HG02885 (cell line): ENCODE data around the gene MAML2.

Experiments used
- ATAC-seq: cut with Tn5 transposase; IDR thresholded peaks from one replicate; pipeline ENCODE4 v1.9.1; 2021; ENCODE audit warnings: mild to moderate bottlenecking; ENCODE audit not compliant: unreplicated experiment, poor library complexity

The MAML2 gene

DNA sequence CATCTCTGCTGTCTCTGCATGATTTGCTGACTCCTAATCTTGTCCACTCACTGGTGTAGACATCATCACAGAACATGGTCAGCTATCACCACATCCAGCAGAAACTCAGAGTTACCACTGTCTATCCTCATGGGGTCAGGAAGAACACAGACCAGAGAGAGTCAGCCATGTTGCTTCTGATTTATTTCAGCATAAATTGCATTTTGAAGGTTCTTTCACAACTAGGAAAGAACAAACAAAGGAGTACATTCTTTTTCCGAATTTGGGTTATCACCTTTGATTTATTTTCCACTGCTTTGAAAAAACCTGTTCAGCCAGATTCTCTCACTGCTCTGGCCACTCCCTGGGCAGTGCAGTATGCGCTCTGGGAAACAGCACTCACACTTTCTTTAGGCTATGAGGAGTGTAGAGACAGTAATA, 247.1 kb downstream of the MAML2 start:
- ATAC-seq = no peak

DNA sequence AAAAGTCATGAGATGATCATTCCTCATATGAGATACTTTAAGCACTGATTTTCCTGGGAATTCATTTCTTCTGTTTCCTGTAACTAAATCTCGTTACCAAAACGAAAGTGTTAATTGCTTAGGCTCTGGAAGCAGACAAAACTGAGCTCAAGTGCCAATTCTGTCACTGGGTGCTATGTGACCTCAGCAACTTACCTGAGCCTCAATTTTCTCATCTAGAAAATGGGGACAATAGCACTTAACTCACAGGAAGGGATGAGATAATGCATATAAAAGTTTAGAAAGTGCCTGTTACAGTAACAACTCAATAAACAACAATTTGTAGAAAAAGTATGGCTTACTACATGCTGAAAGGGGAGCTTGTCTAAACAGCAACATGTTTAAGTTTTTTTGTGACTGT, 248.8 kb downstream of the MAML2 start:
- no peak for ATAC-seq

DNA sequence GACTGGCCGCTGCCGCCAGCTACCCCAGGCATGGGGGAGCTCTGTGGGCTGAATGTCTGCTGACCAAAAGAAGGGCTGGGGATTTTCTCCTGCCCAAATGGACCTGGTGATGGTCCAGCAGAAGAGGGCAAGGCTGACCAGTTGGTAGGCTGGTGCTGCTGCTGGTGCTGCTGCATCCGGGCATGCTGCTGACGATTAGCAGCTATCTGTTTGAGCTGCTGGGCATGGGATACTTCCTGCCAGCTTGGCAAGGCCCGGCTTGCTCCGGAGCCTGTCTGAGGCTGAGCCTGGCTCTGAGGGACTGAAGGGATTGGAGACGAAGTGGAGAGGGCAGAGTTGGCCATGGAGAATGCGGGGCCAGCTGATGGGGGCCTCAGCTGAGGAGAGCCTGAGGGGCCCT, 250.5 kb downstream of the MAML2 start:
- ATAC-seq = no peak

DNA sequence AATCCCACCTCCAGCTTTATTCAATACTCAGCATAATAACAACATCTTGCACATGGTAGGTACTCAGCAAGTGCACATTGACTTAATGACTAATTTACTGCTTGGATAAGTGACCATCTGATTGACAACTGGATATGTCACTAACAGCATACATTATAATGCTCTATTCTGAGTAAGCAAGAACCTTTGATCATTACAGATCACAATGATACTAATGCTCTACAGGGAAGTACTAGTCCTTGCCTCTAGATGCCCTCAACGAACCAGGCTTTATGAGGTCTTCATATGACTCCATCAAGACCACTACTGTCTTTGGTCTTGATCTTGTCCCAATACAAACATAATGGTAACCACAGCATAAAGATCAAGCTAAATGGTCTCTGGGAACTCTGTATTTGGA, 251.5 kb downstream of the MAML2 start:
- ATAC-seq = peak; percentile 83

DNA sequence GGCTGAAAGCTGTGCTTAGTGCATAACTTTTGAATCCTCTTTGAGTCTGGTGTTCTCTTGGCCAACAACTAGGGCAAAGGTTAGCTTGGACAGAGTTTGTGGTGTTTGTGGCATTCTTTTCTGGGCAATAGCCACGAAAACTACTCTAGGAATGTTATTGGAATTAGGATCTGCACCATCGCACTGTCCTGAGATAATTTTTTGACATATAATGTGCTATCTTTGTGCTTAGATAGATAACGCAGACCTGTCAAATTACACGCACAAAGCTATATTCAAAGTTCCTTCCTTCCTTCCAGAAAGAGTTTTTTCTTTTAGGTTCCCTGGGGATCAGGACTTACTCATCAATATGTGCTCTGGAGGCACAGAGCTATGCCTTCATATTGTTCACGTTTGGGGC, 252.3 kb downstream of the MAML2 start:
- ATAC-seq = no peak

DNA sequence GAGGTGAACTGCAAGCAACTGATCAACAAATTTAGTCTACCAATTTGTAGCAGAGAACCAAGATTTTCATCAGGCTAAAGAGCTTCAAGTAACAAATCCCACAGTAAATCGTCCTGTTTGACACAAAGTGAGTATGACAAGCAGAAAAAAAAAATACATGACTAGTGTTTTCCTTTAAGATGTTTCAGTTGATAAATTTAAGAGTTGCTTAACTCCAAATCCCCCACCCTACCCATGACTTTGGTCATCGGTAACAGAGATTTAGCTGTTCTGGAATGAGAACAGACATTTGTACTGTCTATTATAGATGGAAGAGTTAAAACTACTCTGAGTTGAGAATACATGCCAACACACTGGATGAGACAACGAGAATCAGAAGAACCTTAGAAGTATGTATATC, 254.1 kb downstream of the MAML2 start:
- no peak for ATAC-seq

DNA sequence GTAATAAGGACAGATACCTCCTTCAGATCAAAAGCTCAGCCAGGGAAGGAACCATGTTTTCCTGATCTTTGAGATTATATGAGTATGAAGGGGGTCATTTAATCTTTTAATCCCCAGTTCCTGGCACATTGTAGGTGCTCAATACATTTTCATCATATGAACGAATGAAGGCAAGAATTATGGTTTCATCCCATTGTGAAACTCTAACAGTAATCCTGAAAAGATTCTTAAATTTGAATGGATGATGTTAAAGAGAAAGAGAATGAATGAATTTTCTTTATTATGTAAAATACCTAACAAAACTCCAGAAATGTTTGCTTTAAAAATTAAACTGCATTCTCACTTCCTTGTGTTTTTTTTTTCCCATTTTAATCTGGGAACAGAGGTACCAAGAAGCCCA, 256.9 kb downstream of the MAML2 start:
- no peak for ATAC-seq

DNA sequence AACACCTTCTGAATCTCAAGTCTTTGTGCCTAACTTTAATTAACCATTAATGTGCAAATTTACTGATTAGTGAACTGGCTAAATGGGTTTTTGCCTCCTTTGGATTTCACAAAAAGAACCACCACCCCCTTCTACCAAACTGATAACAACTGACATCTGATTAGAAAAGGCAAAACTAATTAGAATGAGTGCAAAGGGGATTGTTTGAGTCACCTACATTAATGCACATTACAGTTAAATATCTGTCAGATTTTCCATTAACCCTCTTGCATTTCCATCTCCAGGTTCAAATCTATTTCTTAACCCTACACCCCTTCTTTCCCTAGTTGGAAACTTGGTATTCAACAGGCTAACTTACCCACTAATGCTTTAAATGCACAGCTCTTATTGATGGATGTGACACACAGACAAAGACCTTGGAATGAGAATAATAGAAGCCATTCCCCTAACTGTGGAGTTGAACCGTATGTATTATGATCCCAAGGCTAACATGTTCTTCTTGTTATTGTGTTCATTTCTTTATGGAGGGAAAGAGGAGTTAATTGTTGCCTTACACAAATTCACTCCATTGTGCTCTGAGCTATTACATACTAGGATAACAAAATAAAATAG, 257.6 kb downstream of the MAML2 start:
- ATAC-seq = no peak

DNA sequence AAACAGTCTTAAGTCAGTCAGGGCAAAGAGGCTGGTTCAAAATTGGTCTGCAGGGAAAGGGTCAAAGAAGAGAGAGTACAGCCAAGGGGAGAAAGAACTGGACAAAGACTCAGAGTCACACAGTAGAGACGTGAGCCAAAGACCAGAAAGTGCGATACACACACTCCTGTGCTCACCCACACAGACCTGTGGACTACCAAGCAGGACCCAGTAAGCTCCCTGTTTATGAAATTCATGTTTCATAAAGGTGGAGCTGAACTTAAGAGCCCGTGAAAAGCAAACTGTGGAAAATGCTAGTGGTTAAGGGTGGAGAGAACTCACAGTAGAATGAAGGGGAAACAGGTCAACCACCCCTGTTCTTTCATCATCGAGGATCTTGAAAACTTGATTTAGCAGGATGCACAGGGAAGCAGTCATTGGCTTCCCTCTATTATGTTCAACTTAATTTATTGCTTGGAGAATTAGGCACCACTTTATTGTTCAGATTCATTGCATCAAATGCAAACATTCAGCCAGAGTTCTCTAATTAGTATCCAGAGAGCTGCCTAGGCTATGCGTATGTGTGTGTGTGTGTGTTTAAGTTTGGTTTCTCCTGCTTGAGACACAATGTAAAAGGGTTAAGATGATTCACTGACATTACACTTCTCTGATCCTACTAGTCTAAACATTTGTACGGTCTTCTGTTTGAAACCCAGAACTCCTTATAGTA, 258.2 kb downstream of the MAML2 start:
- ATAC-seq = no peak

DNA sequence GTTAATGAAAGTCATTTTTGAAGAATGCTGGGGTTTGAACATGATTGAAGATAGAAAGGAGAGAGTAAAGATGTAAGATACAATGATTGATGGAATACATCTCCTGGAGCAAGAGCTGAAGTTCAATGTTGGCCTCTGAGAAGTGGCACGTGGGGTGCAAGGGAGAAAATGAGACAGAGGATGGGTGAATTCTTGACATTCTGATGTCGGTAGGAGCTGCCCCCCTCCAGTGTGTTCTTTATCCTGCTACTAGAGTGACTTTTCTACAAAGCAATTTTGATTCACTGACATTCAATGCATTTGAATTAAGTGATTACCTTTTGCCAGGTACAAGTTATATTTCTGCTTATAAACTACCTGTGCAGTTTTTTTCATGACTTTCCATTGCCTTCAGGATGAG, 260.1 kb downstream of the MAML2 start:
- ATAC-seq = no peak

DNA sequence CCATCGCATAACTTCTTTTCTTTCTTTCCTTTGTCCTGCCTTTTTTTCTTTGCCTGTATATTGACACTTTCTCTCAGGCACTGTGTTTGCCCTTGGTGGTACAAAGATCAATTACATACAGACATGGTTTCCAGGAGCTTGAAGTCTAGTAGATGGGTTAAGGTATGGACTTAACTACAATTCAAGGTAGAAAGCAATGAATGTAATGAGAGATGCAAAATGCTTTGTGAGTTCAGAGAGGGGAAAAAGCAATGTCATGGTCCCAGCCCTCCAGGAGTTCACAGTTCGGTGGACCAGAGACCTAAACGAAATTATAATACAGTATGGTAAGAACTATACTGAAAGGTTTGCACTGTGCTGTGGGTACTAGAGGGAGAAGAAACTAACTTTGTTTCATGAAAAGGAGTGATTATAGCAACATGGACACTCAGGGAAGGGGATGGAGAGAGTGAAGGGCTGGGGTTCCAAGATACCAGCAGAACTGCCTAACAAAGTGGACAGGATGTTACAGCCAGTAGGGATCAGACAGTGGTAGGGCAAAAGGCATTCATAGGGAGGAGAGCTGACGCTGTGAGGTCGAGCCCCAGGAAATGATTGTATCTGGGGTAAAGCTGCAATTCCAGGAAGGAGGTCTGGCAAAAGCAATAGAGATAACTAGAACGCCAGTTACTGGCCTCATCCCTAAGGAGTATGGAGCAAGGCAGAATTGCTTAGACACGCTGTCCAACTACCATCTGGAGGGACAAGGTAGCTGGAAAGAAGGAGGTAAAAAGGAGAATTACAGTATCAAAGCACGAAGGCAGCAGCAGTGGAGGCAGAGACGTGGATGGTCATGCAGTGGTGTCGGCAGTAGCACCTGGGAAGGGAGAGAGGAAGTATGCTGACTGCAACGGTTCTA, 260.7 kb downstream of the MAML2 start:
- no peak for ATAC-seq

DNA sequence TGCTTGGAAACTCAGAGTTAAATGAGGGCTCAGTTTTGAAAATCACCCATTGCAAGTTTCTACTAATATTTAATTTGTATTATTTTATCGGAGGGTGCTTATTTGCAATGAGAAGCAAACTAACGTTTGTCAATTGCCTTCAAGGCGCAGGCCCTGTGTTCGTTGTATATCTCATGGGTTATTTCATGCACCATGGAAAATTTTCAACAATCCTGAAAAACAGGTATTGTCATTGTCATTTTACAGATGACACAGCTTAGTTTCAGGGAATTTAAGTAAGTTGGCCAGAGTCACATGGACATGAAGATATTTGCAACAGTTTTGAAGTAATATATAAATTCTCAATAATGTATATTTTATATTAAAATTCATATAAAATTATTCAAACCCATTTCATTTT, 261.4 kb downstream of the MAML2 start:
- ATAC-seq = no peak

DNA sequence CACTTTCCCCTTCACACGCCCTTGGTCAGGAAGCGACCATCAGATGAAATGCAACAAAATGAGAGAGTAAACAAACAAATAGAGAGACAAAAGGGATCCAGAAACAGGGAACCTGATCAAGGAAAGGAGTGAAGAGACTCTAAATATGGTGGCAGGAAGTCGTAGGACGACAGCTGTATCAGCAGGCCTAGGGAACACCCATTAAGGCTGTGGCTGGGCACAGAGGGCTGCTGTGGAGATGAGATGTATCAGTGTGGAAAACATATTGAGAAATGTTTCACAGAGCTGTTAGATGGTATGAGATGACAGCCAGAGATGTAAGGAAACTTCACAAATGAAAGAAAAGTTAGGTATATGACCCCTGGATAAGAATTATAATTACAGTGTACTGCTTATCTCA, 263.3 kb downstream of the MAML2 start:
- ATAC-seq = no peak

DNA sequence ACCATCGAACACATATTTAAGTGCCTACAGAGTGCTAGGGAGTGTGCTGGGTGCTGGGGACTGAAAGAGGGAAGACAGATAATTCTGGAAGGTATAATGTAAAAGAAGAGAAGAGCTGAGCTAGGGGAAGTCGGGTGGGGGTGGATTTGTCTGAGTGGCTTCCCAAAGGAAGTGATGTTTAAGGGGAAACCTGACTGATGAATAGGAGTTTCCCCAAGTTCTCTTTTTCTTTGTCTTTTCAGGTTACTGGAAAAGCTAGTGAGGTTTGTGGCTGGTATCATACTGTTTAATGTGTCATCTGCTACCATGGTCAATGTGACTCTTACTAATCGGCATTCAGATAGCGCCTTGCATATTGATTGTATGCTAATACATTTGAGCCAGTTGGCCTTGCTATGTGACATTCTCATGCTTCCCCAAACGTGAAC, 267.4 kb downstream of the MAML2 start:
- peak; percentile 83 for ATAC-seq

DNA sequence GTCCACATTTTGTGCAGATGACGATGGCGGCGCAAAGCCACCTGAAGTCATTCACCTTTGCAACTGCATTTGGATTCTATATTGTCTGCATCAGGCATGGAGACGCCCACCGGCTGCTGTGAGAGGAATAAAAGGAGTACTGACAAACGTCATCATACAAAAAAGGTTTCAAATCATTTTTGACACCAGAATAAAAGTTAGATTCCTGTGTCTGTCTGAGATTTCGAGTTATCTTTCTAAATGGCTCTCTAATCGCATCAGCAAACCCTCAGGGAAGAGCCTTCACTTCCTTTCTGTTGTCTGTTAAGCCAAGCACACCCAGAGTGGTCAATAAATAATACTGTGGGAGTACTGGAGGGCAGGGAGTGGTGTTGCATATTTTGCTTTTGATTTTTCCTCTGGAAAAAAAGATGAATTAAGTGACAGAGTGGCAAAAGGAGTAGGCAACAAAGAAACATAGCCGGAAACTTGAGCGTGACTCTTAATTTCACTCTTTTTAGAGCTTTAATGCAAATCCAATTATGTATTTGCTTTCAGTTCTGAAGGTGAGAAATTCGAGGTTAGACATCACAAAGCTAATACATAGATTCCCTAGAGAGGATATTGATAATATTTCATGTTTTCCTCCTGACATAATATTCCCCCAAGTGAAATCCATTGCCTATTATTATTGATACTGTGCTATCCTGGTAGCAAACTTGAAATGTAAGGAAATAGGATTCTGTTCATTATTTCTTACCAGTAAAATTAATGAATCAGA, 268.3 kb downstream of the MAML2 start:
- ATAC-seq = no peak

DNA sequence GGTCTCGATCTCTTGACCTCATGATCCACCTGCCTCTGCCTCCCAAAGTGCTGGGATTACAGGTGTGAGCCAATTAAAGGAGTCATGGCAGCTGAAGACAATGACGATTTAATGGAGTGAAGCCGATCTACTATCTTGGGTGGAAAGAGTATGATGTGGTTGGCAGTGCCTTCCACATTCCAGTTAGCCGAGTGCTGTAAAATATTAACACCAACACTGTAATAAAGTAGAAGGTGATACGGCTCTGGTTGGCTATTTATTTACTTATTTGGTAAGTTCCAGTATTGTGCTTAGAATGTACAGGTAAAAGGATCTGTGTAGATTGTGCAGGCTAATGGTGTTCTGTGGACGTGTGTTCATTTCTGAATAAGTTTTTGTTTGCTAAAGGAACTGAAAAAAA, 269.5 kb downstream of the MAML2 start:
- ATAC-seq = no peak

DNA sequence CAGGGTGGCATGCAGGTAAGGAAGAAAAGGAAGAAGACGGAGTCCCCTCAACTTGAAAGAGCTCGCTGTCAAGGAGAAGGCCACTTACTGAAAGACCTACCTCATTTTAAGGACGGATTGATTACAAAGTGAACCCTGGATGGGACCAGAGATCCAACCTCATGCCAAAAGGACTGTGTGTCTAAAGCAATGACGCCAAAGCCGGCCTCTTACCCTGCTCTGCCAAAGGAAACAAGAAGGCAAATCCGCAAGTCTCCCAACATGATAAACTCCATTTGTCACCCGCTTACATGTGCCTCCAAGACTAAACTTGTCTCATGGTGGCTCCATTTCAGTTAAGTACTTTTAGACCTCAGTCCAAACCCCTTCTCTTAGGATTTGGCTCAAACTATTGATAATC, 270.4 kb downstream of the MAML2 start:
- no peak for ATAC-seq

DNA sequence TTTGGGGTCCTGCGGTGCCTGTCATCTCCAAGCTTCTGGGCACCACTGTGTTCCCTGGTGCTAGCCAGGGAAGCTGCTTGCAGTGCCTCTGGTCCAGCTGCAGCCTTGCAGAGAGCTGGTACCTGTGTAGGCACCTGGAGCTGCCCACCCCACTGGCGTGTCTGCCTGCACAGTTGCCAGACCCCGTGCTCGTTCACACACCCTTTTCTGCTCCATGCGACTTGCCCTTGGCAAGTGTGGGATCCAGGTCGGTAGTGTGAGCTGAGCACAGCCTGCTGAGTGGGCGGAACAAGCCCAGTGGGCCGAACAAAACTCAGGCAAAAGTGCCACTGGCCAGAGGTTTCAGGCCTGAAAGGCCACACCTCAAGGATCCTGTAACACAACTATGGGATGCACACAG, 272.5 kb downstream of the MAML2 start:
- ATAC-seq = no peak

DNA sequence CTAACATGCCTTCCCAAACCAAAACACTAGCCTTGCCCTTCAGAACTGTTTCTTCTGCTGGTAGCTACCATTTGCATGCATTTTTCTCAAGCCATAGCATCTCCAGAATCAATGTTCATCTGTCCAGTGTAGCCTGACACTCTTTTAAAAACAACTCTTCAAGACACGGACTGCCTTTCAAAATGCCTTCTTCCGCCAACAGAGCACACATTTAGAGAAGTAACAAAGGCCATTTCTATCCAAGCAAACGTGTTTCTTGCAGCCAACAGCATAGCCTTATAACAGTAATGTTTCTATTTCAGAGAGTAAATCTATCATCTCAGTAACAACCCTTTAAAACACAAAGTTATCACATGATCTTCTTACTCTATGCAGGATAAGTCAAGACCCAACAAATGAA, 275.8 kb downstream of the MAML2 start:
- ATAC-seq = no peak

DNA sequence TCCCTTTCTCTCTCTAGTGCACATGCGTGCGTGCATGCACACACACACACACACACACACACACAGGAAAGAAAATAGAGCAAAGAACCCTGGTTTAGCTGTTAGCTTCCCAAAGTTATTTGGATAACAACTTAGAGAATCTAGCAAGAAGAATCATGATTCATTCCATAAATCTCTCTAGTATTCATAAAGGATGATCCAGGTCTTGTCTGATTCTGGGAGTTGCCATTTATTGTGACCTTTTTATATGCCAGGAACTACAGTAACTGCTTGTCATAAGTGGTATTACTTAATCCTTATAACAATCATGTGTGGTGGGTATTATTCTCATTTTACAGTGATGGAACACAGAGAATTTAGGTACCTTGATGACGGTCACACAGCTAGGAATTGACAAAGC, 277.6 kb downstream of the MAML2 start:
- ATAC-seq = no peak

DNA sequence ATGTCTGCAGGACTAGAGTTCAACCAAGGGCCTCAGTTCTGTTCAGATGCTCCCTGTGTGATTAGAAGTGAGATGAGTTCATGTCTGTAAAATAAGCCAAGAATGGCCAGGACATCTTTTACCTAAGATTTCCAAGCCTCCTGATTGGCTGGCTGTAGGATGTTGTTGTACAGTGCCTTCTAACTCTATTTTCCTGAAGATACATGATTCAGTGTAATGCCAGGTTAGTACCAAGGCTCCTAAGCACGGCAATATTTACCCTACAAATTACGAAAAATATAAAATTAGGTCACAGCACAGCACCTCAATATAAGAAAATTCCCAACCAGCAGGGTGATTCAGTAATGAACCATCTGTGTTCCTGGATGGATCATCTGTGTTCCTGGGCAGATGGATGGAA, 279.1 kb downstream of the MAML2 start:
- ATAC-seq = no peak
